HG03521 (cell line): ENCODE results near the gene ATIC.

Source experiments
- ATAC-seq: cut with Tn5 transposase; IDR thresholded peaks from one replicate; pipeline ENCODE4 v1.9.1; 2021; ENCODE audit warnings: mild to moderate bottlenecking, moderate library complexity; ENCODE audit not compliant: unreplicated experiment

The ATIC gene

GRCh38 chr2:215396595-215397313 is 84.9 kb downstream of the ATIC start:
- ATAC-seq, result no peak

DNA sequence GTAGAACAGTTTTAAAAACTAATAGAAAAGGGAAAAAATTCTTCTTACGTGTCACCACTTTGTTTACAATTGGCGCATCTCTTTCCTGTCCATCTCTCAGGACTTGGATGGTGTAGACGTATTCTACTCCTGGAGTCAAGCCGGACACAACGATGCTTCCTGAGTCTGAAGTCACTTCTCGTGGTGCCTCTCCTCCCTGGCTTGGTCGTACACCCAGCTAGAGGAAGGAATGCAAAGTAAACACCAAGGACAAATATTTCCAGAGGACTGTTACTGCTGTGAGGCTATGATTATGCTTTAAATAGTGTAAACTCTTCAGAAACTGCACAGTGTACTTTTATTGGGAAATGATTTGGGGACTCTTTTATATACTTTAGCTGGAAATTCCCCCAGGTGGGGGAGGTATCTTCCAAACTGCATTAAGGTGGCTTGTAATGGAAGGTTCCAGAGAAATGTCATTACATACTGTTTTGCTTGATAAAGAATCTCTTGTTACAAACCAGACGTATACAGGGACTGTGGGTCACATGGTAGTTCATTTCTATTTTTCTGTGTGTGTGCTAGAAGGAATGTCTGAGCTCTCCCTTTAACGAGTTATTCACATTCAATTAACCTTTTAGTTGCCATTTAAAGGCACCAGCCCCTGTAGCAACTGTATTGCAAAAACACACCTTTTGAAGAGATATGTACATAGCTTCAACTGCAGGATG is 85.9 kb downstream of the ATIC start:
- ATAC-seq, result no peak

DNA sequence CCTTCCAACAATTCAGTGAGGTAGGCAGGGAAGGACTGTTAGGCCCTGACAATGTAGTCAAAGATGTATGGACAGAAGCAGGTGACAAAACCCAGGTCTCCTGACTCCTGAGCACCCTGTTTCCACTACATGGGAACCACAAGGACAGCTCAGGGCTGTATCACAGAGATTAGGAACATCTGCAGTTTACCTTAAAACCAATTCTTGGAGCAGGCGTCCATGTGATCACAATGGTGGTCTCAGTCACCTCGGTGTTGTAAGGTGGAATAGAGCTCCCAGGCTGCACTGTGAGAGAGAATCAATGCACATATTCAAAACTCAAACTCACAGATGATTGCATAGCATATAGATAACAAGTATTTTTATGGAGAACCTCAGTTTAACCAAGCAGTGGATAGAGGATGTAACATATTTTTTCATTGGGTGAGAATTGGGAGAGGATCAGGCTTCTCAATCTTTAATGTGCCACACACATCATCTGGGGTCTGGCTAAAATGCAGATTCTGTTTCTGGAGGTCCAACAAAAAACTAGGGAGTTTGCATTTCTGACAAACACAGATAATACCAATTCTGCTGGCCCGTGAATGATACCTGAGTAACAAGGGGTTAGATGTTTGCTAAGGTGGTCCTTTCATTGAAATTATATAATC is 87.3 kb downstream of the ATIC start:
- no peak for ATAC-seq
